Loucy (cell line): ENCODE data around the gene HDGFL1.

ENCODE experiments used
- H2AFZ ChIP-seq: fragments of 200-600 bp; sonication (generic); 2 replicates; pipeline ENCODE4 v1.6.0; 2016; ENCODE audit warnings: antibody characterized with exemption, mild to moderate bottlenecking, low read length, moderate library complexity
- H3F3A ChIP-seq: fragments of 200-600 bp; 2 replicates; pipeline ENCODE4 v1.6.0; 2016; ENCODE audit warnings: antibody characterized with exemption, low read depth, mild to moderate bottlenecking
- H3K27me3 ChIP-seq: fragments of 200-600 bp; sonication (generic); 2 replicates; pipeline ENCODE4 v1.6.1; 2014; ENCODE audit warnings: low read length, mild to moderate bottlenecking; ENCODE audit not compliant: insufficient read depth, poor library complexity, severe bottlenecking
- H3K36me3 ChIP-seq: fragments of 200-600 bp; sonication (generic); 2 replicates; pipeline ENCODE4 v1.6.1; 2016; ENCODE audit warnings: low read length; ENCODE audit not compliant: insufficient read depth
- H3K4me1 ChIP-seq: fragments of 200-600 bp; sonication (generic); 2 replicates; pipeline ENCODE4 v1.5.1; 2014; ENCODE audit warnings: low read length, mild to moderate bottlenecking; ENCODE audit not compliant: insufficient read depth, poor library complexity, severe bottlenecking
- H3K4me2 ChIP-seq: fragments of 200-600 bp; sonication (generic); 2 replicates; pipeline ENCODE4 v1.6.0; 2014; ENCODE audit warnings: antibody characterized with exemption, low read length, low read depth, mild to moderate bottlenecking; ENCODE audit not compliant: poor library complexity, severe bottlenecking
- H3K4me3 ChIP-seq: fragments of 200-600 bp; sonication (generic); 2 replicates; pipeline ENCODE4 v1.5.1; 2014; ENCODE audit warnings: low read length, mild to moderate bottlenecking, mixed read lengths; ENCODE audit not compliant: poor library complexity, severe bottlenecking
- H3K79me2 ChIP-seq: fragments of 200-600 bp; sonication (generic); 2 replicates; pipeline ENCODE4 v1.6.1; 2014; ENCODE audit warnings: low read length; ENCODE audit not compliant: insufficient read depth
- H3K9ac ChIP-seq: fragments of 200-600 bp; sonication (generic); 2 replicates; pipeline ENCODE4 v1.6.0; 2014; ENCODE audit warnings: mild to moderate bottlenecking, low read depth, low read length, moderate library complexity; ENCODE audit not compliant: poor library complexity, severe bottlenecking
- H3K9me2 ChIP-seq: fragments of 200-600 bp; sonication (generic); replicated peaks from 2 replicates; pipeline ENCODE4 v1.6.1; 2016; ENCODE audit warnings: low read depth, low read length, mixed read lengths
- H3K9me3 ChIP-seq: fragments of 200-600 bp; sonication (generic); 2 replicates; pipeline ENCODE4 v1.6.1; 2014; ENCODE audit warnings: mild to moderate bottlenecking, antibody characterized with exemption, low read length, low read depth; ENCODE audit not compliant: insufficient read depth
- H4K20me1 ChIP-seq: fragments of 200-600 bp; sonication (generic); 2 replicates; pipeline ENCODE4 v1.6.0; 2014; ENCODE audit warnings: antibody characterized with exemption, low read length, mild to moderate bottlenecking; ENCODE audit not compliant: insufficient read depth, poor library complexity, severe bottlenecking
- EZH2phosphoT487 ChIP-seq: fragments of 200-600 bp; IDR thresholded peaks from 2 replicates; pipeline ENCODE4 v1.6.1; 2018; ENCODE audit warnings: antibody characterized with exemption, mild to moderate bottlenecking, moderate library complexity, borderline replicate concordance
- TF ChIP-seq, protein P1 (sequence below): fragments of 200-600 bp; sonication (generic); conservative IDR thresholded peaks from 2 replicates; pipeline ENCODE4 v1.5.1; 2014; ENCODE audit warnings: mild to moderate bottlenecking, antibody characterized with exemption, low read length

HDGFL1 gene

DNA sequence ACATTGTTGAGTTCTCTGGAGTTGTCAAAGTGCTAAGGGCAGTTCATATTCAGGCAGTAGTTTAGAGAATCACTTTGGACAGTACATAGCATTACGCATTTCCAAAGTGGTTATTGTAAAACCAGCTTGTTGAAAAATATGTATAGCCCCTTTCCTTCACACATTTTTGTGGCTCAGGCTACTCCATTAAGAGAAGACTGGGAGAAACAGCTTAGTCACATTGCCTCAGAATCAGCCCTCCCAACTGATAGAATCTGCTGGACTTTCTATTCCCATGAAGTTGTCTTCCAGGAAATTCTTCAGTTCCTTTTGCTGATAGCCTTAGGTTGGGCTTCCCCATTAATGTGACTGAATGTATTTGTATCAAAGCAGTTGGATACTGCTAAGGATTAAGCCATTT is 39.5 kb upstream of the HDGFL1 start:
- Histone ChIP-seq H3K27me3 (no peaks in the 10 kb centered on the region), H3K4me1 (no peaks in the 10 kb centered on the region), H3K9me2 (no peaks in the 10 kb centered on the region), H3K36me3 (no peaks in the 10 kb centered on the region), H4K20me1 (no peaks in the 10 kb centered on the region), H3K9ac (no peak overlapping the region), H3K4me2 (no peak overlapping the region), H3K79me2 (no peaks in the 10 kb centered on the region), H3K9me3 (no peaks in the 10 kb centered on the region), H3K4me3 (no peak overlapping the region), H3F3A (no peaks in the 10 kb centered on the region), H2AFZ (no peak overlapping the region)
- TF ChIP-seq, protein P1, sequence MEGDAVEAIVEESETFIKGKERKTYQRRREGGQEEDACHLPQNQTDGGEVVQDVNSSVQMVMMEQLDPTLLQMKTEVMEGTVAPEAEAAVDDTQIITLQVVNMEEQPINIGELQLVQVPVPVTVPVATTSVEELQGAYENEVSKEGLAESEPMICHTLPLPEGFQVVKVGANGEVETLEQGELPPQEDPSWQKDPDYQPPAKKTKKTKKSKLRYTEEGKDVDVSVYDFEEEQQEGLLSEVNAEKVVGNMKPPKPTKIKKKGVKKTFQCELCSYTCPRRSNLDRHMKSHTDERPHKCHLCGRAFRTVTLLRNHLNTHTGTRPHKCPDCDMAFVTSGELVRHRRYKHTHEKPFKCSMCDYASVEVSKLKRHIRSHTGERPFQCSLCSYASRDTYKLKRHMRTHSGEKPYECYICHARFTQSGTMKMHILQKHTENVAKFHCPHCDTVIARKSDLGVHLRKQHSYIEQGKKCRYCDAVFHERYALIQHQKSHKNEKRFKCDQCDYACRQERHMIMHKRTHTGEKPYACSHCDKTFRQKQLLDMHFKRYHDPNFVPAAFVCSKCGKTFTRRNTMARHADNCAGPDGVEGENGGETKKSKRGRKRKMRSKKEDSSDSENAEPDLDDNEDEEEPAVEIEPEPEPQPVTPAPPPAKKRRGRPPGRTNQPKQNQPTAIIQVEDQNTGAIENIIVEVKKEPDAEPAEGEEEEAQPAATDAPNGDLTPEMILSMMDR, result no peak
- TF ChIP-seq EZH2phosphoT487, result no peak

DNA sequence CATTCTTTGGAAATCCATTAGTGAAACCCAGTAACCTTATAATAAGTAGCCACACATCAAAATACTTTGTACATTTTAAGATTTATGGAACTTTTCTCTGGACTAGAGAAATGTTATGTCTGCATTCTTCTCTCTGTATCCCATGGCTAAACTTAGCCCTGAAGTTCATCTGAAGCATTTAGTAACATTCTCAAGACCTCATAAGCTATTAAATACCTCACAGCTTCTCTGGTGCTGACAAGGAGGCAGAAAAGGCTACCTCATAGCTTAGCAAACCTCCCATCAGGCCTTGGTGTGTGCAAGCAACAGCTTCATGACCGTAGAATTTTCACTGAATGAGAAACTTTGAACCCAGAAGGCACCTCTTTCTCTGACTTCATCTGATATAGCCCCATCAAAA is 38.9 kb upstream of the HDGFL1 start:
- H3K9me3 ChIP-seq, result no peaks in the 10 kb centered on the region
- no peak overlapping the region for H2AFZ ChIP-seq
- no peaks in the 10 kb centered on the region for H3K79me2 ChIP-seq
- no peaks in the 10 kb centered on the region for H3K36me3 ChIP-seq
- no peak for TF ChIP-seq EZH2phosphoT487
- TF ChIP-seq, protein P1, result no peak
- H3F3A ChIP-seq, result no peaks in the 10 kb centered on the region
- no peaks in the 10 kb centered on the region for H3K4me1 ChIP-seq
- no peaks in the 10 kb centered on the region for H3K27me3 ChIP-seq
- H3K9ac ChIP-seq, result no peak overlapping the region
- no peaks in the 10 kb centered on the region for H4K20me1 ChIP-seq
- no peak overlapping the region for H3K4me3 ChIP-seq
- no peaks in the 10 kb centered on the region for H3K9me2 ChIP-seq
- H3K4me2 ChIP-seq, result no peak overlapping the region

DNA sequence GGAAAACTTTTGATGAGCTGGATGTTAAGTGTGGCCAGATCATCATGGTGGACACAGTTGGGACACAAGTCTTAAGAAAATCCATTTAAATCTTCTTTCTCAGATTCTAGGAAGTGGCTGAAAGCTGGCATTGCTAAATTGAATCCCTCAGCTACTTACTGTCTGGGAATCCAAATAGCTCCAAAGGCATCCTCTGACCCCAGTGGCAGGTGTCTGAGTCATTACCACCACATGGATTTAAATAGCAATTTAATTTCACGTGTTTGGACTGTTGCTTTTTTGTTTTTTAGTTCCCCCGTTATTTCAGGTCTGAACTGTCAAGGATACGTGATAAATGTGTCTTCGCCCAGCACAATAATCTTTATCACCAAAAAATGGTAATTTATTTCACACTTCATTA is 33.2 kb upstream of the HDGFL1 start:
- Histone ChIP-seq H3F3A (no peaks in the 10 kb centered on the region), H3K4me1 (no peaks in the 10 kb centered on the region), H2AFZ (no peak overlapping the region), H3K4me2 (no peak overlapping the region), H3K36me3 (no peaks in the 10 kb centered on the region), H4K20me1 (no peaks in the 10 kb centered on the region), H3K79me2 (no peaks in the 10 kb centered on the region), H3K27me3 (no peaks in the 10 kb centered on the region), H3K9me2 (no peaks in the 10 kb centered on the region), H3K9me3 (no peaks in the 10 kb centered on the region), H3K9ac (no peak overlapping the region), H3K4me3 (no peak overlapping the region)
- TF ChIP-seq, protein P1, result no peak
- no peak for TF ChIP-seq EZH2phosphoT487
